DMS 273 (cell line): ENCODE data around the gene TSC22D1.

ENCODE experiments used
- DNase-seq: peaks from one replicate; lab custom pipeline; 2025; ENCODE audit not compliant: unreplicated experiment; lab: John Stamatoyannopoulos, UW

Gene TSC22D1

DNA sequence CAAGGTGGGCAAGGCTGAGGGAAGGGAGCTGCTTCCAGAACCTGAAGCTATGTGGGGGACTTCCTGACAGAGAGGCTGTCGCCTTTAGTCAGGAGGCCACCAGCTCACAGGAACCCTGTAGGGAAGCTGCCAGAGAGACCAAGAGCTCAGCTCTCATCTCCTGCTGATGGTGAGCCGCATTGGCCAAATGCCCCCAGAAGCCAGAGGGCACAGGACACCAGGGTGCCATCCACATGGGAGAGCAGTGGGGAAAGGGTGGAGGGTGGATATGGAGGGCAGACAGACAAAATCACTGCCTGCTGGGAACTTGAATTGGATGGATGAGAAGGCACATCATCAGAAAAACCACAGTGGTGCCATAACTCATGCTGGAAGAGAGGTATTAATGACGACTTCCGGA lies 166.5 kb downstream of the TSC22D1 start:
- no peak for DNase-seq

GRCh38 chr13:44407891-44408290 lies 168.2 kb downstream of the TSC22D1 start:
- DNase-seq = no peak

GRCh38 chr13:44407379-44407778 lies 168.8 kb downstream of the TSC22D1 start:
- DNase-seq = no peak

GRCh38 chr13:44406617-44407016 lies 169.5 kb downstream of the TSC22D1 start:
- DNase-seq = no peak

GRCh38 chr13:44404261-44405132 lies 171.6 kb downstream of the TSC22D1 start:
- DNase-seq = no peak

GRCh38 chr13:44403461-44404056 lies 172.6 kb downstream of the TSC22D1 start:
- no peak for DNase-seq

- no peak for DNase-seq
Measured at GRCh38 chr13:44402899-44403445, 173.2 kb downstream of the TSC22D1 start.

GRCh38 chr13:44401577-44401976 lies 174.6 kb downstream of the TSC22D1 start:
- DNase-seq = no peak

DNA sequence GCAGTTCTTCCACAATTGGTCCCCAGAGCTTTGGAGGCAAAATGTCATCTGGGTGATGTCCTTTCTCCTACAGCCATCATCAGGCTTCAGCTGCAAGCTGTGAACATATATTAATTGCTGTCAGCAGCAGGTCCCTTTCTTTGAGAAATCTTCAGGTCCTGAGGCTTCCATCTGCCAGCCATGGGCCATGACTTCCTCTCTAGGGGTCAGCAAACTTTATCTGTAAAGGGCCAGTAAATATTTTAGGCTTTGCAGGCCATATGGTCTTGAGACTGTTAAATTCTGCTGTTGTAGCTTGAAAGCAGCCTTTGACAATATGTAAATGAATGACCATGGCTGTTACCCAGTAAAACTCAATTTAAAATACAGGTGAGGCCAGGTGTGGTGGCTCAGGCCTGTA lies 175.4 kb downstream of the TSC22D1 start:
- no peak for DNase-seq

DNA sequence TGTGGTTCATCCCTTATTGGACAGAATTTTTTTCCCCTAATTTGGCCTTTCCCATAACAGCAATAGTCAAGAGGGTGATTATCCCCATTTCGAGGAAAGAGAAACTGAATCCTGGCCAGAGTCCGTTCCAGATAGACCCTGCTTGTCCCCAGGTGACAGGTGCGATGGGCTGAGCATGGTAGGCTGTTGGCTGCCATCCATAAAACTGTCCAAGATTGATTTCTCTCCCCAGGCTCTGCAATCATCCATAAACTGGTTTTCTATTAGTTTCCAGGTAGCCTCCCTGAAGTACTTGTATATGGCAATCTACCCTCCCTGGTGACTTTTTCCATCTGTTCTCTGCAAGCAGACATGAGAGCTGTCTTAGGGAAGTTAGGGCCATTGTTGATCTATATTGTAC lies 177.1 kb downstream of the TSC22D1 start:
- DNase-seq = no peak

DNA sequence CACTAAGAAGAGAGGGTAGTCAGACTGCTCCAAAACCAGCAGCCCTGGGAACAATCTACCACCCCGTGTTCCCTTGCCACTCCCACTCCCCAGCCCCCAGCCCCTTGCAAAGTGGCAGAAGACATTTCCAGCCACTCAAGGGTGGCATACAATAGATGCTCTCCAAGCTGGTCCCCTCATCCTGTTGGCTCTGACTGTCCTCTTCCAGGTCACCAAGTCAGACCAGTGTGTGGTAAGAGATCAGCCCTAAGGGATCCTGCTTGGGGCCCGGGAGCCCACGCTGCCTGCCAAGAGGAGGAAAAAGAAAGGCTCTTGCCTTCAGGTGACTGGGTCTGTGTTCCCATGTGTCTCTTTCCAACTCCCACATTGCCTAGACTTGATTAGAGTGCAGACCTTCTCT lies 177.5 kb downstream of the TSC22D1 start:
- DNase-seq = no peak

DNA sequence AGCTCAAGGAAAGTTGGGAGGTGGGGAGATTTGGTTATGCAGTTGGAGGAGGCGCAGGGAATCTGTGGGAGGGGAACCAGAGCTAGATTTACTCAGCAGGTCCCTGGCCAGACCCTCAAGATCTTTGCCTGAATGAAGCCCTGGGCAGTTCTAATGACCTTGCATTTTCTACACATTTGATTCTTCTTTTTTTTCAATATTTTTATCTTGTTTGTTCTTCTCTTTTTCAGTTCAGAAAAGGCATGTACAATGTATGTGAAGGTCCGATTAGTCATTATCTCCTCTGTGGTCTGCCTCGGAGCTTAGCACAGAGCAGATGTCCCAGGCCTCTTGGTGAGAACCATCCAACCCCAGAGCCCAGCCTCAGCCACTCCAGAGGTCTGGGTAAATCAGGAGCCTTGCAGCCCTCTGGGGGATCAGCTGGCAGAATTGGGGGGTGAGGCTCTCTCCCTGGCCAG lies 178.3 kb downstream of the TSC22D1 start:
- no peak for DNase-seq

DNA sequence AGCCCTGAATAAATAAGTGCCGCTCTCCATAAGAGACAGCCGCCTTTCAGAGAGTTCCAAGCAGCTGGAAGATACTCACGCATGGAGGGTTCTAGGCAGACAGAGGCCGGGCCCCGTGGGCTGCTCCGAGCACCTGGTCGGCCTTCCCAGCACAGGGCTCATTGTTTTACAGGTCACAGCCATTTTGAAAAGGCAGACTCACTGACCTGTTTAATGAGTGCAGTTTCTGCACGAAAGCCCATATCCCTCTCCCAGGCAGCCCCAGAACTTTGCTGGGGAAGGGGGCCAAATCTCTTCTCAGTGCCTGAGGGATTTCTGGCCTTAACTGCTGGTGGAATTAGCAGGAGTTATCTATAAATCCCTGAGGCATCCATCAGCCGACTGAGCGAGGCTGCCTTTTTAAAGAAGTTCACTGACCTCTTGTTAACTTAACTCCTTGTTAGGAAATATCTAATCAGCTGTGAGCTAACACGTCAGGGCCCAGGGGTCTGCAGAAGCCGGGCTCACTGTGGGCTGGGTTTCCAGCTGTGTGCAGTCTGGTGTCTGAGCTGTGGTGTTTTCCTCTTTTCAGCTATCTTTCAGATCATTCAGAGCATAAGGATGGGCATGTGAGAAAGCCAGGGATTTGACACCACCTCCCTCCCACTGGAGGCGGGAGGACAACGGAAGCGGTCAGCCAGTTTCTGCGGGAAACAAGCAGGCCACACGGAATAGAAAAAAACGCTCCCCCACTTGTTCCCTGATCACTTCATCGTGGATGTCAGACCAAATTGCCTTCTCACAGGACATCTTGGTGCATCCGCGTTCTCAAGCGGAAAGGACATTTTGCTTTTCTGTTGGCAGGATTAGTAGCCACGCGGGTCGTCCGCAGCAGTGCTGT lies 179.2 kb downstream of the TSC22D1 start:
- DNase-seq = no peak

- no peak for DNase-seq
Measured at GRCh38 chr13:44395976-44396694, 180.0 kb downstream of the TSC22D1 start.

DNA sequence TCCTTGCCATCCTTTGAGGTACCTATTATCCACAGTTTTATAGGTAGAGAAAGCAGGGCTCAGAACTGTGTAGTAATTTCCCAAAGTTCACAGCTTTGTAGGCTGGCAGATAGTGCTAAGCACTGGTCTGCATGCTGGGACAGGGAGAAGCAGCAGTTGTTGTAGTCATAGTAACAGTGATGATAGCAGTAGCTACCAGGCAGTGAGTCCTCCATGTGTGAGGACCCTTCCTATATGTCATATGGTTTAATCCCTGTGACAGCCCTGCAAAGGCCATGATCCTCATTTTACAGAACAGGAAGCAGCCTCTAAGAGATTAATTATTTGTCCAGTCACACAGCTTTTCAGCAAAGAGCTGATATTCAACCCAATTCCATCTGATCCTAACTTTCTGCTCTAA lies 181.5 kb downstream of the TSC22D1 start:
- DNase-seq = no peak

GRCh38 chr13:44393391-44393790 lies 182.7 kb downstream of the TSC22D1 start:
- DNase-seq = no peak

DNA sequence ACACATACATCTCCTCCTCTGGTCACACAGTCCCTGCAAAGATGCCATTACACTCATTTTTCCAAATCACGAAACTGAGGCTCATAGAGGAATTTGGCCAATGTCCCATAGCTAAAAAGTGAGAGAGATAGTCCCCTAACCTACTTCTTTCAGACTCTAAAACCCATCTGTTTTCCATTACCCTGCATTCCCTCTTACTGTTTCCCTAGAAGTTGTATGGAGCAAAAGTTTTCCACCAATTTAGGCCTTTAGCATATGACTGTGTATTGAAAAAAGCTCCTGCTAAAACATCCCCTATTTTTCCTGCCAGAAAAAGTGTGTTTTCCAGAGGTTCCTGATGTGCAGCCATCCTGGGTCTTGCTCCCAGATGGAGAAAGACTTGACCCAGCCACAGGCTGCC lies 186.3 kb downstream of the TSC22D1 start:
- DNase-seq = no peak

- DNase-seq = no peak
Measured at GRCh38 chr13:44389060-44389666, 187.0 kb downstream of the TSC22D1 start.

DNA sequence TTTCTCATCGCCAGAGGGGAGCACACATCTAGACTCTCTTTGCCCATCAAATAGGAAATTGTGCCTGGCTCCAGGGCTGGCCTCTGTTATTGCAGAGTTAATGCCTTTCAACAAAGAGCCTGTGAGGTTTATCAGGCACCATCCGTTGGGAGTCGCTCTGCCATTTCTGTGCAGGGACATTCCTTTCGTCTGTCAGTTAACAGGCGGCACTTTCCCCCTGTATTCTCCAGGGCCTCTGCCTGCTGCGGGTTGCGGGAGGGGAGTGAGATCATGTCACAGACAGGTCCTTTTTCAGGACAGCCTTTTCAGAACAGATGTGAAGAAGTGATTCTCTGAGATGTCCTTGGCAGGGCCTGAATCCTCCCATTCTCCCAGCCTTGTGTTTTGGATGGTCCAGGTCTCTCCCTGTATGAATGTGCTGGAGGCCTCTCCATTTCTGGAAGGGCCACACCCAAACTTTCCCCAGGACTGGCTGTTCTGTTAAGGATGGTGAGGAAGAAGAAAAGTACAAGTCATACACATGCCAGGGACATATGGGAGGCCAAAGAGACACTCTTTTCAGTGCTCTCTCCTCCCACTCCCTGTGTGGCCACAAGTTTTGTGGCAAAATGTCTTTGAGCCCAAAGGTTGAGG lies 187.6 kb downstream of the TSC22D1 start:
- DNase-seq = no peak
